ENCODE results near the gene CYP4B1. TPM values are rescaled to one million over a fixed set of nuclear protein-coding genes. Genes with fewer than 3 reads are reported as not detected.

The CYP4B1 gene
- total and polyA plus RNA-seq, 4 experiments from 2014 or later = 1.4 to 2.5 TPM; not detected in 2

DNA sequence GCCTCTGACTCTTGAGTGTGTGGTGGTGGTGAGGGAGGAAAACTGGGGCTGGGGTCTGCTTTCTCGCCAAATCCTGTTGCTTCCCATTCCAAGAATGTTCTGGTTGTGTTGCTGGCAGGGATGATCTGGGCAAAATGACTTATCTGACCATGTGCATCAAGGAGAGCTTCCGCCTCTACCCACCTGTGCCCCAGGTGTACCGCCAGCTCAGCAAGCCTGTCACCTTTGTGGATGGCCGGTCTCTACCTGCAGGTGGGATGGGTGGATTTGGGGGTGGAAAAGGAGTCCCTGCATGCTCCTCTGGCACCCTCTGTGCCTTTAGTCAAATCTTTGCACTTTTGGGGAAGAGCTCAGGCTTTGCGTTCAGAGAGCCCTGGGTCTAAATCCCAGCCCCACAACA, 18.1 kb downstream of the CYP4B1 start:
- ChIA-PET POLR2A (ENCODE audit: partially characterized antibody) (no interaction called here), CTCF (ENCODE audit: partially characterized antibody) (no interaction called here)
- no peak for DNase-seq
- intact Hi-C loops (cut with micrococcal nuclease) = no loop called here
- no peaks in the 10 kb centered on the region for H3K36me3 ChIP-seq (ENCODE audit: insufficient read depth, low read length)
- Mint-ChIP-seq H3K36me3 (no peaks in the 10 kb centered on the region), H3K9me3 (peaks cover 0 to 3% (median 0%) of the 10 kb centered on the region in 8 donors), H3K27ac (no peak overlapping the region), H3K4me1 (no peaks in the 10 kb centered on the region), H3K4me3 (no peak overlapping the region), H3K27me3 (peaks cover 4 to 5% of the 10 kb centered on the region in 2 donors)
- no peak overlapping the region for H3K4me3 ChIP-seq (ENCODE audit: low read length in 2 of 2)
- no peak overlapping the region for H3K27ac ChIP-seq (ENCODE audit: low read depth, low read length)
- no peaks in the 10 kb centered on the region for H3K4me1 ChIP-seq (ENCODE audit: insufficient read depth, low read length)
- H3K9me3 ChIP-seq (ENCODE audit: control insufficient read depth in 1 of 2, low read length in 2 of 2) = no peaks in the 10 kb centered on the region
- no peaks in the 10 kb centered on the region for H3K27me3 ChIP-seq (ENCODE audit: insufficient read depth, low read length)

DNA sequence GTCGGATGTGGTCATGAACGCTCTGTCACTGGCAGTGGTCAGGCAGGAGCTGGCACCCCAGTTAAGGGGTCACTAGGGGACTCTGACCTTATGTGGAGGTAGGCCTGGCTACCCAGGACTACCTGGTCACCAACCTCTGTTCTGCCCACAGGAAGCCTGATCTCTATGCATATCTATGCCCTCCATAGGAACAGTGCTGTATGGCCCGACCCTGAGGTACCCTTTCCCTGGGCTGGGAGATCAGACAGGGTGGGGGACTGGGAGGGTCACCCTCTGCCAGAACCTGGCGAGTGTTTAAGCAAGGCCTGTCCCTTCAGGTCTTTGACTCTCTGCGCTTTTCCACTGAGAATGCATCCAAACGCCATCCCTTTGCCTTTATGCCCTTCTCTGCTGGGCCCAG, 19.0 kb downstream of the CYP4B1 start:
- Histone ChIP-seq H3K27me3 (ENCODE audit: insufficient read depth, low read length) (no peaks in the 10 kb centered on the region), H3K4me1 (ENCODE audit: insufficient read depth, low read length) (no peaks in the 10 kb centered on the region), H3K4me3 (ENCODE audit: low read length in 2 of 2) (no peak overlapping the region), H3K27ac (ENCODE audit: low read depth, low read length) (no peak overlapping the region), H3K36me3 (ENCODE audit: insufficient read depth, low read length) (no peaks in the 10 kb centered on the region), H3K9me3 (ENCODE audit: control insufficient read depth in 1 of 2, low read length in 2 of 2) (no peaks in the 10 kb centered on the region)
- H3K4me3 Mint-ChIP-seq = no peak overlapping the region
- POLR2A ChIA-PET (ENCODE audit: partially characterized antibody) = no interaction called here
- intact Hi-C loops (cut with micrococcal nuclease) = no loop called here
- H3K27ac Mint-ChIP-seq = no peak overlapping the region
- H3K36me3 Mint-ChIP-seq = no peaks in the 10 kb centered on the region
- no peak for DNase-seq
- H3K27me3 Mint-ChIP-seq = peaks cover 5 to 8% of the 10 kb centered on the region in 2 donors
- peaks cover 0 to 3% (median 0%) of the 10 kb centered on the region in 8 donors for H3K9me3 Mint-ChIP-seq
- CTCF ChIA-PET (ENCODE audit: partially characterized antibody) = no interaction called here
- no peaks in the 10 kb centered on the region for H3K4me1 Mint-ChIP-seq

- no peak for DNase-seq
- H3K27me3 ChIP-seq (ENCODE audit: insufficient read depth, low read length) = no peaks in the 10 kb centered on the region
- H3K27ac ChIP-seq (ENCODE audit: low read depth, low read length) = no peak overlapping the region
- peaks cover 0 to 3% (median 0%) of the 10 kb centered on the region in 8 donors for H3K9me3 Mint-ChIP-seq
- H3K36me3 ChIP-seq (ENCODE audit: insufficient read depth, low read length) = no peaks in the 10 kb centered on the region
- H3K27ac Mint-ChIP-seq = no peak overlapping the region
- no peak overlapping the region for H3K4me3 ChIP-seq (ENCODE audit: low read length in 2 of 2)
- H3K4me3 Mint-ChIP-seq = no peak overlapping the region
- intact Hi-C loops (cut with micrococcal nuclease) = no loop called here
- no peaks in the 10 kb centered on the region for H3K9me3 ChIP-seq (ENCODE audit: control insufficient read depth in 1 of 2, low read length in 2 of 2)
- peaks cover 5 to 8% of the 10 kb centered on the region in 2 donors for H3K27me3 Mint-ChIP-seq
- no peaks in the 10 kb centered on the region for H3K4me1 Mint-ChIP-seq
- ChIA-PET POLR2A (ENCODE audit: partially characterized antibody) (no interaction called here), CTCF (ENCODE audit: partially characterized antibody) (no interaction called here)
- H3K36me3 Mint-ChIP-seq = no peaks in the 10 kb centered on the region
- H3K4me1 ChIP-seq (ENCODE audit: insufficient read depth, low read length) = no peaks in the 10 kb centered on the region
These were observed 19.7 kb downstream of the CYP4B1 start for GRCh38 chr1:46818591-46818990.

GRCh38 chr1:46819335-46819734, 20.5 kb downstream of the CYP4B1 start:
- no peaks in the 10 kb centered on the region for H3K9me3 ChIP-seq (ENCODE audit: control insufficient read depth in 1 of 2, low read length in 2 of 2)
- POLR2A ChIA-PET (ENCODE audit: partially characterized antibody) = no interaction called here
- no peaks in the 10 kb centered on the region for H3K36me3 ChIP-seq (ENCODE audit: insufficient read depth, low read length)
- Mint-ChIP-seq H3K4me3 (no peak overlapping the region), H3K9me3 (peaks cover 0 to 3% (median 0%) of the 10 kb centered on the region in 8 donors), H3K27ac (no peak overlapping the region), H3K27me3 (peaks cover 5 to 8% of the 10 kb centered on the region in 2 donors), H3K36me3 (no peaks in the 10 kb centered on the region), H3K4me1 (no peaks in the 10 kb centered on the region)
- CTCF ChIA-PET (ENCODE audit: partially characterized antibody) = no interaction called here
- no peaks in the 10 kb centered on the region for H3K27me3 ChIP-seq (ENCODE audit: insufficient read depth, low read length)
- no peak overlapping the region for H3K4me3 ChIP-seq (ENCODE audit: low read length in 2 of 2)
- no peak overlapping the region for H3K27ac ChIP-seq (ENCODE audit: low read depth, low read length)
- intact Hi-C loops (cut with micrococcal nuclease) = no loop called here
- H3K4me1 ChIP-seq (ENCODE audit: insufficient read depth, low read length) = no peaks in the 10 kb centered on the region
- DNase-seq = no peak

- CTCF ChIA-PET (ENCODE audit: partially characterized antibody) = no interaction called here
- POLR2A ChIA-PET (ENCODE audit: partially characterized antibody) = no interaction called here
These were observed 21.2 kb downstream of the CYP4B1 start for GRCh38 chr1:46820076-46820475.

GRCh38 chr1:46820560-46821060, 21.8 kb downstream of the CYP4B1 start:
- Histone ChIP-seq H3K4me1 (ENCODE audit: insufficient read depth, low read length) (no peaks in the 10 kb centered on the region), H3K27ac (ENCODE audit: low read depth, low read length) (no peak overlapping the region), H3K4me3 (ENCODE audit: low read length in 2 of 2) (no peak overlapping the region), H3K9me3 (ENCODE audit: control insufficient read depth in 1 of 2, low read length in 2 of 2) (no peaks in the 10 kb centered on the region), H3K27me3 (ENCODE audit: insufficient read depth, low read length) (no peaks in the 10 kb centered on the region), H3K36me3 (ENCODE audit: insufficient read depth, low read length) (no peaks in the 10 kb centered on the region)
- DNase-seq = no peak
- H3K27me3 Mint-ChIP-seq = peaks cover 5% of the 10 kb centered on the region in 2 donors
- H3K27ac Mint-ChIP-seq = no peak overlapping the region
- H3K36me3 Mint-ChIP-seq = no peaks in the 10 kb centered on the region
- H3K9me3 Mint-ChIP-seq = peaks cover 0 to 3% (median 0%) of the 10 kb centered on the region in 8 donors
- CTCF ChIA-PET (ENCODE audit: partially characterized antibody) = no interaction called here
- intact Hi-C loops (cut with micrococcal nuclease) = no loop called here
- no peak overlapping the region for H3K4me3 Mint-ChIP-seq
- no peaks in the 10 kb centered on the region for H3K4me1 Mint-ChIP-seq
- POLR2A ChIA-PET (ENCODE audit: partially characterized antibody) = no interaction called here

More at GRCh38 chr1:46820076-46820475, 21.2 kb downstream of the CYP4B1 start:
- H3K27me3 ChIP-seq (ENCODE audit: insufficient read depth, low read length) = no peaks in the 10 kb centered on the region
- Mint-ChIP-seq H3K4me3 (no peak overlapping the region), H3K27me3 (peaks cover 5% of the 10 kb centered on the region in 2 donors), H3K27ac (no peak overlapping the region), H3K36me3 (no peaks in the 10 kb centered on the region), H3K4me1 (no peaks in the 10 kb centered on the region), H3K9me3 (peaks cover 0 to 3% (median 0%) of the 10 kb centered on the region in 8 donors)
- no peak overlapping the region for H3K27ac ChIP-seq (ENCODE audit: low read depth, low read length)
- no peaks in the 10 kb centered on the region for H3K9me3 ChIP-seq (ENCODE audit: control insufficient read depth in 1 of 2, low read length in 2 of 2)
- no peaks in the 10 kb centered on the region for H3K4me1 ChIP-seq (ENCODE audit: insufficient read depth, low read length)
- DNase-seq = no peak
- no peak overlapping the region for H3K4me3 ChIP-seq (ENCODE audit: low read length in 2 of 2)
- no peaks in the 10 kb centered on the region for H3K36me3 ChIP-seq (ENCODE audit: insufficient read depth, low read length)
- intact Hi-C loops (cut with micrococcal nuclease) = no loop called here

- no peak overlapping the region for H3K27ac ChIP-seq (ENCODE audit: low read depth, low read length)
- H3K4me1 Mint-ChIP-seq = no peaks in the 10 kb centered on the region
- peaks cover 4 to 5% of the 10 kb centered on the region in 2 donors for H3K27me3 Mint-ChIP-seq
- no peak overlapping the region for H3K4me3 ChIP-seq (ENCODE audit: low read length in 2 of 2)
- H3K4me1 ChIP-seq (ENCODE audit: insufficient read depth, low read length) = no peaks in the 10 kb centered on the region
- H3K27ac Mint-ChIP-seq = no peak overlapping the region
- H3K4me3 Mint-ChIP-seq = no peak overlapping the region
- H3K9me3 Mint-ChIP-seq = peaks cover 0 to 13% (median 5%) of the 10 kb centered on the region in 8 donors
- CTCF ChIA-PET (ENCODE audit: partially characterized antibody) = no interaction called here
- H3K27me3 ChIP-seq (ENCODE audit: insufficient read depth, low read length) = no peaks in the 10 kb centered on the region
- DNase-seq = no peak
- H3K36me3 Mint-ChIP-seq = no peaks in the 10 kb centered on the region
- no peaks in the 10 kb centered on the region for H3K36me3 ChIP-seq (ENCODE audit: insufficient read depth, low read length)
- H3K9me3 ChIP-seq (ENCODE audit: control insufficient read depth in 1 of 2, low read length in 2 of 2) = no peaks in the 10 kb centered on the region
- POLR2A ChIA-PET (ENCODE audit: partially characterized antibody) = no interaction called here
- intact Hi-C loops (cut with micrococcal nuclease) = no loop called here
These were observed 23.5 kb downstream of the CYP4B1 start for GRCh38 chr1:46822248-46822826.
